Measurements from ENCODE around the gene ECM1. TPM values are rescaled to one million over a fixed set of nuclear protein-coding genes. Genes with fewer than 3 reads are reported as not detected.

Gene ECM1
- total RNA-seq, 1 donor, result 45.2 TPM

DNA sequence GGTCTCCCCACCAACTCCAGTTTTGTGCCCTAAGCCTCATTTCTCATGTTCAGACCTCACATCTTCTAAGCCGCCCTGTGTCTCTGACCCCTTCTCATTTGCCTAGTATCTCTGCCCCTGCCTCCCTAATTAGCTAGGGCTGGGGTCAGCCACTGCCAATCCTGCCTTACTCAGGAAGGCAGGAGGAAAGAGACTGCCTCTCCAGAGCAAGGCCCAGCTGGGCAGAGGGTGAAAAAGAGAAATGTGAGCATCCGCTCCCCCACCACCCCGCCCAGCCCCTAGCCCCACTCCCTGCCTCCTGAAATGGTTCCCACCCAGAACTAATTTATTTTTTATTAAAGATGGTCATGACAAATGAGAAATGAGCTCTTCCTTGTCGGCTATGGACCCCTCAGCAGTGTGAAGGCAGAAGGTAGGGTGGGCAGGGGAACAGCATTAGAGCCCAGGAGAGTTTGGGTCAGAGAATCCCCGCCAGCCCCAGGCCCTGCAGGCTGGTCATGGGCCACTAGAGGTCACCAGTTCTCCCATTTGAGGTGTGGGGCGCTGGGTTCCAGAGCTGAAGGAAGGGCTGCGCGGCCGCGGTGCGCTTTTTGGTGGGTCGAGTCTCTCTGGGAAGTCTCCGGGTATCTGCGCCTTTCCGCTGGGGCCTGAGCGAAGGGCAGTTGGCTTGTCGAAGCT is 52.8 kb downstream of the ECM1 start:
- TF ChIP-seq, protein P1, sequence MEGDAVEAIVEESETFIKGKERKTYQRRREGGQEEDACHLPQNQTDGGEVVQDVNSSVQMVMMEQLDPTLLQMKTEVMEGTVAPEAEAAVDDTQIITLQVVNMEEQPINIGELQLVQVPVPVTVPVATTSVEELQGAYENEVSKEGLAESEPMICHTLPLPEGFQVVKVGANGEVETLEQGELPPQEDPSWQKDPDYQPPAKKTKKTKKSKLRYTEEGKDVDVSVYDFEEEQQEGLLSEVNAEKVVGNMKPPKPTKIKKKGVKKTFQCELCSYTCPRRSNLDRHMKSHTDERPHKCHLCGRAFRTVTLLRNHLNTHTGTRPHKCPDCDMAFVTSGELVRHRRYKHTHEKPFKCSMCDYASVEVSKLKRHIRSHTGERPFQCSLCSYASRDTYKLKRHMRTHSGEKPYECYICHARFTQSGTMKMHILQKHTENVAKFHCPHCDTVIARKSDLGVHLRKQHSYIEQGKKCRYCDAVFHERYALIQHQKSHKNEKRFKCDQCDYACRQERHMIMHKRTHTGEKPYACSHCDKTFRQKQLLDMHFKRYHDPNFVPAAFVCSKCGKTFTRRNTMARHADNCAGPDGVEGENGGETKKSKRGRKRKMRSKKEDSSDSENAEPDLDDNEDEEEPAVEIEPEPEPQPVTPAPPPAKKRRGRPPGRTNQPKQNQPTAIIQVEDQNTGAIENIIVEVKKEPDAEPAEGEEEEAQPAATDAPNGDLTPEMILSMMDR (IDR thresholded peaks at IDR 0.05; ENCODE audit: insufficient read depth, low read length), result peak; percentile 90
- H3K4me3 ChIP-seq (ENCODE audit: low read depth, low read length), result peak overlapping the region; percentile 73
- DNase-seq (ENCODE audit: low read depth), result no peak

DNA sequence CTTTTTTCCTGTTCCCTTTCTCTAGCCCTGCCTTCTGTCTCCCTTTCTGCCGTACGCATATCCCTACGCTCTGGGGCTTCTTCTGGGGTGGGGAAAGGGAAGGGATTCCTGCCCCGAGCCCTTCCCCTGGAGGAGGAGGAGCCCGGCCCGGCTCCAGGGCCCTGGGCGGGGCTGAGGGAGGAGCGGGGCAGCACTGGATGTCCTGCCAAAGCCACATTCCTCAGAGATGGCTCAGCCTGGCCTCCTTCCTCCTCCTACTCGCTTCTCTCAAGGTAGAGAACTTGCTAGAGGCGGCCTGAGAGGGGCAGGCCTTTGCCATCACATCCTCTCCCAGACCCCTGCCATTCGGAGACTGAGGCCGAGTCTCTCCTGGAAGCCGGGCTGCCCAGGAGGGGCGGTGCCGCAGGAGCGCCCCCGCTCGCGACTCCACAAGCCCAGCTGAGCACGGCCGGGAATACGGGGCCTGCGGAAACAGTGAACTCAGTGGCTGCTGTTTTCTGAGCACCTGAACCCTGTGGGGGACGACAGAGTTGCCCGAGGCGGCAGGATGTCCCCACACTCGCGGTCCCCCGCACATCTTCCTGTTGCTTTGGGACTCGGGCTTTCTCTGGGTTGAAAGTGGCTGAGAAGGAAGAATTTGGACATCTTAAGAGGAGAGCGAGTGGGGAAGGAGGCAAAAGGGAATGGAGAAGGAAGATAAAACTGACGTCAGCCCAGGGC is 53.5 kb downstream of the ECM1 start:
- TF ChIP-seq, protein P1 (IDR thresholded peaks at IDR 0.05; ENCODE audit: insufficient read depth, low read length), result no peak
- DNase-seq (ENCODE audit: low read depth), result peak; percentile 99

DNA sequence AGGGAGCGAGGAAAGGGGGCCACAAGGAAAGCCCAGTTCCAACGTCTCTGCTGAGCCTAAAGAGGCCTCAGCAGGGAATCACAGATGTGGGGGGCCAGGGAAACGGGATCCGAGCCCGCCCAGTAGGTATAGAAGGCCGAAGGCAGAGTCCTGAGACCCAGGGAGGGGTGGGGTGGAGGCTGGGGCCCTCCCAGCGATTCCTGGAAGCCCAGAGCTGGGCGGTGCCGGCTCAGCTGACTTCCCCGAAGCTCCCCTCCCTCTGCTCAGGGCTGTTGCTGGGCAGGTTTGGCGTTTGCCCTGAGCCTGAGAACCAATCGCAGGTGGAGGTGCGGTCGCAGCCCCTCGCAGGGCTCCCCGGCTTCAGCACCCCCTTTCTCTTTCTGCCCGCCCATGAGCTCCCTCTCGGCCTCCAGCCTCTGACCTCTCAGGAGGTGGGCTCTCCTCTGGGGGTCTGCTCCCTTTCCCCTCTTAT is 54.1 kb downstream of the ECM1 start:
- peak overlapping the region; percentile 65 for H3K4me3 ChIP-seq (ENCODE audit: low read depth, low read length)
- peak; percentile 96 for DNase-seq (ENCODE audit: low read depth)
- TF ChIP-seq, protein P1 (IDR thresholded peaks at IDR 0.05; ENCODE audit: insufficient read depth, low read length), result no peak

More for the DNA sequence above, 53.5 kb downstream of the ECM1 start:
- peak overlapping the region; percentile 73 for H3K4me3 ChIP-seq (ENCODE audit: low read depth, low read length)

DNA sequence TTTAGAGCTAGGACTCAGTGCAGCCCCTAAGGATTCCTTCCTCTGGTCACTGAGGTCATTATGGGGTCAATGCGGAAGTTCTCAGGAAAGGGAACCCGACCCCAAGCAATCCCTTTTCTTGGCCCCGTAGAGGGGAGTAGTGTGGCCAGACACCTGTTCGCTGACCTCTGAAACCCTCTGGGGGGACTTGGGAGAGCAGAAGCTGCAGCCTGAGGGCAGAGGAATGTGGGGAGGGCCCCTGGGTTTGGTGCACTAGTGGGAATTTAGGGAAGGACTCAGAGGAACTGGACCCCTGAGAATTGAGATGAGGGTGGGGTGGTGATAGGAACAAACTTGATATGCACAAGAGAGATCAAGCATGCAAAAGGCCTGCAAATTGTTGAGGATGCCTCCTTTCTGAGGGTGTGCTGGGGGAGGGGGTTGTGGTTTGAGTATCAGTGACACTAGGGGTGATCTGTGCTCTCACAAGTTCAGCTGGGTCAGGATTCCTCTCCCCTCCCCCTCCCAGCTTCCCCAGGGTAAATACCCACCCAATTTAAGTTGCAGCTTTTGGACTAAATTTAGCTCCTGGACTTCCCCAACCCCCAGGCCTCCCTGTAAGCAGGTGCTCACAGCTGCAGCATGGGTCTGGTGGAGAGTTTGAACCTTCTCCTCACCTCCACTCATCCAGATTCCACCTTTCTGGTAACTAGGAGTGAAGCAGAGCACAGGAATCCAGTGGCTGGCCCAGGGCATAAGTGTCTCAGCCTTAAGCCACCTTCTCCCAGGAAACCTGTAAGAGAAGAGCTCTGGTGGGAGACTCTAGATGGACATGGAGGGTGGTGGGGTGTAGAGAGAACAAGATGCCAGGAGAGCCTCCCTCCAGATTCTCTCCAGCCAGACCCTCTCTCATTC is 54.8 kb downstream of the ECM1 start:
- H3K4me3 ChIP-seq (ENCODE audit: low read depth, low read length), result peak overlapping the region; percentile 37
- DNase-seq (ENCODE audit: low read depth), result peak; percentile 22
- TF ChIP-seq, protein P1 (IDR thresholded peaks at IDR 0.05; ENCODE audit: insufficient read depth, low read length), result no peak

Small RNA genes within 50 kb of the gene (small RNA-seq; reads per million reads assigned to genes)
- not detected for gene MIR4257

Other genes starting within 250 kb of the ECM1 start
- gene APH1A, start 239.1 kb upstream of the ECM1 start, total RNA-seq (ENCODE audit: low replicate concordance), result 83.5 and 110 TPM in 2 replicates
- gene C1orf54, start 235.3 kb upstream of the ECM1 start, total RNA-seq (ENCODE audit: low replicate concordance), result 33.3 and 76.5 TPM in 2 replicates
- gene CIART, start 225.6 kb upstream of the ECM1 start, total RNA-seq (ENCODE audit: low replicate concordance), result 9.8 and 26.8 TPM in 2 replicates
- 15.8 and 40.2 TPM in 2 replicates for gene MRPS21, start 214.2 kb upstream of the ECM1 start, total RNA-seq (ENCODE audit: low replicate concordance)
- 42.5 and 47.8 TPM in 2 replicates for gene PRPF3, start 186.6 kb upstream of the ECM1 start, total RNA-seq (ENCODE audit: low replicate concordance)
- 12.2 and 19.3 TPM in 2 replicates for gene RPRD2, start 144.0 kb upstream of the ECM1 start, total RNA-seq (ENCODE audit: low replicate concordance)
- 9.8 and 15.9 TPM in 2 replicates for gene TARS2, start 20.7 kb upstream of the ECM1 start, total RNA-seq (ENCODE audit: low replicate concordance)
- not detected in 2 replicates for gene FALEC, start 7.6 kb downstream of the ECM1 start, total RNA-seq (ENCODE audit: low replicate concordance)
- gene ADAMTSL4, start 41.3 kb downstream of the ECM1 start, total RNA-seq (ENCODE audit: low replicate concordance), result 11.9 and 13.0 TPM in 2 replicates
- 130 and 212 TPM in 2 replicates for gene MCL1, start 71.5 kb downstream of the ECM1 start, total RNA-seq (ENCODE audit: low replicate concordance)
- 82.1 and 156 TPM in 2 replicates for gene ENSA, start 121.5 kb downstream of the ECM1 start, total RNA-seq (ENCODE audit: low replicate concordance)
- 12.8 and 30.1 TPM in 2 replicates for gene GOLPH3L, start 189.0 kb downstream of the ECM1 start, total RNA-seq (ENCODE audit: low replicate concordance)
- gene HORMAD1, start 212.8 kb downstream of the ECM1 start, total RNA-seq (ENCODE audit: low replicate concordance), result not detected in 2 replicates